ENCODE measurements around the gene GATM. TPM values are rescaled to one million over a fixed set of nuclear protein-coding genes. Genes with fewer than 3 reads are reported as not detected.

GATM gene
- total RNA-seq, 1 experiment from 2014 or later = 1.6 TPM

DNA sequence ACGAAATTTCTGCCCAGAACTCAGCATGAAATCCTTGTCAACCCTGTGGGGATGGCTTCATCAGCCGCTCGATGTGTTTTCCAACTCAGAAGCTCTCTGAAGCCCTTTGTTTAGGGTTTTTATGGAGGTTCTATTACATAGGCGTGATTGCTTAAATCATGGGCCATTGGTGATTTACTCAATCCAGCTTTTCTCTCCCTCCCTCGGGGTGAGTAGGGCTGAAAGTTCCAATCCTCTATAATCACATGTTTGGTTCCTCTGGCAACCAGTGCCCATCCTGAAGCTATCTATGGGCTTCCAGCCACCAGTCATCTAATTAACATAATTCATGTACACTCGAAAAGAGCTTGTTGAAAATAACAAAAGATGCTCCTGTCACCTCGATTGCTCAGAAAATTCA lies 51.6 kb downstream of the GATM start:
- Mint-ChIP-seq H3K4me1 (ENCODE audit: insufficient read depth, unreplicated experiment) (no peaks in the 10 kb centered on the region), H3K27me3 (ENCODE audit: insufficient read depth, unreplicated experiment) (peaks cover 17% of the 10 kb centered on the region)
- TF ChIP-seq, protein P1, sequence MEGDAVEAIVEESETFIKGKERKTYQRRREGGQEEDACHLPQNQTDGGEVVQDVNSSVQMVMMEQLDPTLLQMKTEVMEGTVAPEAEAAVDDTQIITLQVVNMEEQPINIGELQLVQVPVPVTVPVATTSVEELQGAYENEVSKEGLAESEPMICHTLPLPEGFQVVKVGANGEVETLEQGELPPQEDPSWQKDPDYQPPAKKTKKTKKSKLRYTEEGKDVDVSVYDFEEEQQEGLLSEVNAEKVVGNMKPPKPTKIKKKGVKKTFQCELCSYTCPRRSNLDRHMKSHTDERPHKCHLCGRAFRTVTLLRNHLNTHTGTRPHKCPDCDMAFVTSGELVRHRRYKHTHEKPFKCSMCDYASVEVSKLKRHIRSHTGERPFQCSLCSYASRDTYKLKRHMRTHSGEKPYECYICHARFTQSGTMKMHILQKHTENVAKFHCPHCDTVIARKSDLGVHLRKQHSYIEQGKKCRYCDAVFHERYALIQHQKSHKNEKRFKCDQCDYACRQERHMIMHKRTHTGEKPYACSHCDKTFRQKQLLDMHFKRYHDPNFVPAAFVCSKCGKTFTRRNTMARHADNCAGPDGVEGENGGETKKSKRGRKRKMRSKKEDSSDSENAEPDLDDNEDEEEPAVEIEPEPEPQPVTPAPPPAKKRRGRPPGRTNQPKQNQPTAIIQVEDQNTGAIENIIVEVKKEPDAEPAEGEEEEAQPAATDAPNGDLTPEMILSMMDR (IDR thresholded peaks at IDR 0.05; ENCODE audit: unreplicated experiment) = no peak

DNA sequence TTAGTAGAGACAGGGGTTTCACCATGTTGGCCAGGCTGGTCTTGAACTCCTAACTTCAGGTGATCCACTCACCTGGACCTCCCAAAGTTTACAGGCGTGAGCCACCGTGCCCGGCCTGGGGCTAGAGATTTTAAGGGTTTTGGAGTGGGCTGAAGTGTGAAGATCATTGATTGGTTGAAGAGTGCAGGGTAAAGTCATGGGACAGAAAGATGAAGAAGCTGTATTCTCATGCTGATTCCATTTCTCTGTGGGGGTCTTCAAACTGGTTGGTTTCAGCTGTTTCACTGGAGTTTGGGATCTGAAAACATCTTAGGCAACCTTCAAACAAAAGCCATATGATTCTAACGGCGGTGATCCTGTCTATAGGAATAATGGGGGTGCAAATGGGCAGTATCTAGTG lies 52.1 kb downstream of the GATM start:
- Mint-ChIP-seq H3K4me3 (ENCODE audit: unreplicated experiment) (no peak overlapping the region), H3K36me3 (ENCODE audit: insufficient read depth, unreplicated experiment) (no peaks in the 10 kb centered on the region), H3K27ac (ENCODE audit: low read depth, unreplicated experiment) (no peak overlapping the region), H3K27me3 (ENCODE audit: insufficient read depth, unreplicated experiment) (peaks cover 17% of the 10 kb centered on the region), H3K4me1 (ENCODE audit: insufficient read depth, unreplicated experiment) (no peaks in the 10 kb centered on the region), H3K9me3 (ENCODE audit: unreplicated experiment) (peaks cover 2% of the 10 kb centered on the region)
- ChIA-PET POLR2A (no interaction called here), CTCF (interaction anchor here (0.6 to 0.9 kb wide), 3 partner anchors 201 to 380 kb away, joined by 3 read pairs; no protein-coding TSS in a partner anchor)
- TF ChIP-seq, protein P1 (IDR thresholded peaks at IDR 0.05; ENCODE audit: unreplicated experiment) = no peak
- intact Hi-C loops (cut with micrococcal nuclease) = no loop called here
- no peak for DNase-seq (ENCODE audit: unreplicated experiment)
- BruUV-seq (replicated peaks) = no TSS peak

More for the DNA sequence above, 51.6 kb downstream of the GATM start:
- no peak for DNase-seq (ENCODE audit: unreplicated experiment)
- Mint-ChIP-seq H3K4me3 (ENCODE audit: unreplicated experiment) (no peak overlapping the region), H3K36me3 (ENCODE audit: insufficient read depth, unreplicated experiment) (no peaks in the 10 kb centered on the region), H3K9me3 (ENCODE audit: unreplicated experiment) (no peaks in the 10 kb centered on the region), H3K27ac (ENCODE audit: low read depth, unreplicated experiment) (no peak overlapping the region)
- intact Hi-C loops (cut with micrococcal nuclease) = no loop called here
- CTCF ChIA-PET = interaction anchor here (0.6 to 0.9 kb wide), 2 partner anchors 202 to 380 kb away, joined by 3 read pairs; no protein-coding TSS in a partner anchor
- BruUV-seq (replicated peaks) = no TSS peak
- POLR2A ChIA-PET = no interaction called here

DNA sequence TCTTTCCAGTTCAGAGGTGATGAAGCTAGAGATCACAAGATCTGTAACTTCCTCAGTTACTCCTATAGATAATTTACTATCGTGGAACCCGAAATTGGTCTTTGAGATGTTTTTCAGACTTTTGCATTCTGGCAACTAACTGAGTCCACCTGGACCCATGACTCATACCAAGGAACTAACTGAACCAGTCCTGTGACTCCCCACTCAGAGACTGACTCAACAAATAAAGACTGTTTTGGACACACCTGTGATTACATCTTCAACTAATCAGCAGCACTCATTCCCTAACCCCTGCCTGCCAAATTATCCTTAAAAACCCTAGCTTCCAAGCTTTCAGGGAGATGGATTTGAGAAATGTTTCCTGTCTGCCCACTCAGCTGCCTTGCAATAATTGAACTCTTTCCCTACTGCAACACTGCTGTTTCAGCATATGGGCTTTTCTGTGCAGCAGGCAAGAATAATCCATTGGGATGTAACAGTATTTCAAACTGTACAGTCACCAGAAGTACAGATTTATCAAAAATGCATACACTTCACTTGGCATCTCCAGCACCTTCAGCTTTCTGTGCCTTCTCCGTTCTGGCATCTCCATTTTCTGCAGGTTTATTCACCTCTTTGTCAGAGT lies 57.7 kb downstream of the GATM start:
- H3K36me3 Mint-ChIP-seq (ENCODE audit: insufficient read depth, unreplicated experiment) = no peaks in the 10 kb centered on the region
- no peaks in the 10 kb centered on the region for H3K27me3 Mint-ChIP-seq (ENCODE audit: insufficient read depth, unreplicated experiment)
- BruUV-seq (replicated peaks) = no TSS peak
- H3K4me1 Mint-ChIP-seq (ENCODE audit: insufficient read depth, unreplicated experiment) = no peaks in the 10 kb centered on the region
- peaks cover 9% of the 10 kb centered on the region for H3K9me3 Mint-ChIP-seq (ENCODE audit: unreplicated experiment)
- H3K4me3 Mint-ChIP-seq (ENCODE audit: unreplicated experiment) = no peak overlapping the region
- CTCF ChIA-PET = interaction anchor here (0.6 to 1.2 kb wide), 5 partner anchors 40 to 236 kb away, joined by 3 to 4 read pairs (median 3); no protein-coding TSS in a partner anchor
- intact Hi-C loops (cut with micrococcal nuclease) = no loop called here
- POLR2A ChIA-PET = interaction anchor here (1.3 kb wide), 1 partner anchor 10 kb away, joined by 3 read pairs; no protein-coding TSS in a partner anchor
- DNase-seq (ENCODE audit: unreplicated experiment) = peak; percentile 8
- TF ChIP-seq, protein P1 (IDR thresholded peaks at IDR 0.05; ENCODE audit: unreplicated experiment) = no peak
- H3K27ac Mint-ChIP-seq (ENCODE audit: low read depth, unreplicated experiment) = no peak overlapping the region

DNA sequence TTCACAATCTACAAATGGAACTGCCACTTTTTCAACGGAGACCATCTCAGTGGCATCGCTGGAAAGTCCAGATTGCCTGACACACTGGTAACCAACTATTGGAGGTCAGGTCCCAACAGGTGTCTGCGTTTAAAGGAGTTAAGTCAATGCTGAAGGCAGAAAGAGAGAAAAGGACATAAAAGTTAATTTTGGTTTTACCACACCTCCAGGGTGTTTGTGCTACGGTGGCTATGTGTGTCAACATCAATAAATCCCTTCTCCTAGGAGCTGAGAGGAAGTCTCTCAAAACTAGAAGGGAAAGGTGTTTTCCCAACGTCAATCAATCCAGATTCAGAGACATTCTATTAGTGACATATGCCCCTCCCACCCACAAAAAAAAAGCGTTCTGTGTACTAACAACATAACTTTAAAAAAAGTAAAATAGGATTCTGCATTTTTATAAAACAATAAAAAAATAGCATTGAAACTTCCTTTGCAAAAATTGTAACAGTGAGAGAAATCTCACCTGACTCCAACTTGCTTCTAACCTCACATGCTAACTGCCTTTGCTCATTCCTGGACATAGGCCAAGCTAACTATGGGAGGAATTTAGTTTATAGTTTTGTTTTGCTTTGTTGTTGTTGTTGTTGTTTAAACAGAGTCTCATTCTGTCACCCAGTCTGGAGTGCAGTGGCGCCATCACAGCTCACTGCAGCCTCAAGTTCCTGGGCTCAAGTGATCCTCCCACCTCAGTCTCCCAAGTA lies 58.7 kb downstream of the GATM start:
- intact Hi-C loops (cut with micrococcal nuclease) = no loop called here
- Mint-ChIP-seq H3K27ac (ENCODE audit: low read depth, unreplicated experiment) (no peak overlapping the region), H3K27me3 (ENCODE audit: insufficient read depth, unreplicated experiment) (no peaks in the 10 kb centered on the region), H3K9me3 (ENCODE audit: unreplicated experiment) (peaks cover 9% of the 10 kb centered on the region), H3K4me1 (ENCODE audit: insufficient read depth, unreplicated experiment) (no peaks in the 10 kb centered on the region), H3K36me3 (ENCODE audit: insufficient read depth, unreplicated experiment) (no peaks in the 10 kb centered on the region), H3K4me3 (ENCODE audit: unreplicated experiment) (no peak overlapping the region)
- ChIA-PET CTCF (interaction anchor here (1.2 kb wide), 1 partner anchor 80 kb away, joined by 4 read pairs; no protein-coding TSS in a partner anchor), POLR2A (no interaction called here)
- DNase-seq (ENCODE audit: unreplicated experiment) = no peak
- BruUV-seq (replicated peaks) = no TSS peak
- TF ChIP-seq, protein P1 (IDR thresholded peaks at IDR 0.05; ENCODE audit: unreplicated experiment) = no peak

All from MCF 10A (cell line).